ENCODE results near the gene INAFM2.

Gene INAFM2

DNA sequence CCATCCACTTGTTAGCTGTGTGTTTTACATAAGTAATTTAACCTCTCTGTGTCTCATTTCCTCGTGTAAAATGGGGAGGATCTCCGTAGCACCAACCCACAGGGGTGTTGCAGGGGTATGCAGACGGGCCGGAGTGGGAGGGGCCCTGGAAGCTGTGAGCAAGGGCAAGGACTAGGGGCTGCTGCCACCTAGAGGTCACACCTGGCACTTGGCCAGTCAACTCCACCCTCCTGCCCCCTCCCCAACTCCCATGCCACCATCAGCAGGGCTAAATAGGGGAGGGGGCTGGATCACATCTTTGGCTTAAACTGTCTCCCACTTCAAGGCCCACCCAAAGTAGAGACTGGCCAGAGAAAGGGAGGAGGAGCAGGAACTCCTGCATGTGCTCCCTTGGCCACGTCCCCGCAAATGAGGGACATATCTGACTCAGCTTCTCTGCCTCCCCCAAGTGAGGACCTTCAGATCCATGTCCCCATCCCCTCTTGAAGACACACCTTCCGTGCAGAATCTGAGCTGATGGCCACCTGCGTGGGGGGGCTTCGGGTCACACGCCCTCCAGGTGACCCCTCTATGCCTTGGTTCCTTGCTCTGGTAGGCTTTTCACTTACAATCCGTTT, 14.7 kb downstream of the INAFM2 start:
- DNase-seq (ENCODE audit: low read depth in 1 of 2, low spot score in 1 of 2), result peak; percentile 80
- in situ Hi-C loops (cut with HindIII; ENCODE audit: low pct_unique_long_range_greater_than_20kb, low sequenced_read_pairs), result no loop called here
- TF ChIP-seq JUND (IDR thresholded peaks at IDR 0.05; ENCODE audit: low read depth), result no peak

DNA sequence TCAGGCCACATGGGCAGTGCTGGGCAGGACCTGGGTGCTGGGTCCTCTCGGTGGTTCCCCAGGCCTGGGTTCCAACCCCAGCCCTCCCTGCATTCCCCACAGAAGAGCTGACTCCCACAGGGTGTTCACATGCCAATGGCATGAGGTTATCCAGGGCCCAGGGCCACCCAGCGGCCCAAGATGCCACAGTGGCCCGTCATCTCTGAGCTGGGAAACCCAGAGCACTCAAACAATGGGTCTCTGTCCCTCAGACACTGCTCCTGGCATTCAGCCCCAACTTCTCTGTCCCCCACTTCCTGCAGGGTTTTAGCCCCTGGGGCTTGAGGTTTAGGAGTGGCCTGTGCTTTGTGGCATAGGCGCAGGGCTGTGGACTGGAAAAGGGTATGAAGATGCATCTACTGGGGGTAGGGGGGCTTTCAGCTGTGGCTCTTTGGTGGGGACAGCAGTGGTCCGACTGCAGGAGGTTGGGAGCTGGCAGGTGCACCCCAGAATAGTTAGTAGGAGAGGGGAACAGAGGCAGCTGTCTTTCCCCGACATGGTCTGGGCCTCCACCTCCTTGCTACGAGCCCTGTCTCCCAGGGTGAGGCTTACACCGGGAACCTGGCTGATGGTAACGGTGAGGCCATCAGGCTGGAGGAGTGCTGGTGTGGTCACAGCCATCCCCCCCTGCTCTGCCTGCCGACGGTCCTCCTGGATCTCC, 15.6 kb downstream of the INAFM2 start:
- in situ Hi-C loops (cut with HindIII; ENCODE audit: low pct_unique_long_range_greater_than_20kb, low sequenced_read_pairs), result no loop called here
- no peak for TF ChIP-seq JUND (IDR thresholded peaks at IDR 0.05; ENCODE audit: low read depth)
- DNase-seq (ENCODE audit: low read depth in 1 of 2, low spot score in 1 of 2), result peak in 1 of 2 experiments; percentile 55

DNA sequence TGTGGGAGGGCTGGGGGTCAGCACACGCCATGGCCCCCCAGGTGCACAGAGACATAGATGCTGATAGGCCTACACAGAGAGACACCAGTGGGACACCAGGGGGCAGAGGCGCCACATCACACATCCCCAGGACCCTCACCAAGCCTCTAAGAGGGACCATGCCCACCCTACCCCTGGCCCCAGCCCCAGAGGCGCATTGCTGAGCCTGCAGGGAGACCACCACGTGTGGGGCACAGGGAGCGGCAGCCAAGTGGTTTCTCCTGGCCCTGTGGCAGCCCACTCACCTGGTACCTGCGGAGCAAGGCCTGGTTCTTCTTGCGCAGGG, 16.1 kb downstream of the INAFM2 start:
- TF ChIP-seq JUND (IDR thresholded peaks at IDR 0.05; ENCODE audit: low read depth), result no peak
- no peak for DNase-seq (ENCODE audit: low read depth in 1 of 2, low spot score in 1 of 2)
- in situ Hi-C loops (cut with HindIII; ENCODE audit: low pct_unique_long_range_greater_than_20kb, low sequenced_read_pairs), result no loop called here

DNA sequence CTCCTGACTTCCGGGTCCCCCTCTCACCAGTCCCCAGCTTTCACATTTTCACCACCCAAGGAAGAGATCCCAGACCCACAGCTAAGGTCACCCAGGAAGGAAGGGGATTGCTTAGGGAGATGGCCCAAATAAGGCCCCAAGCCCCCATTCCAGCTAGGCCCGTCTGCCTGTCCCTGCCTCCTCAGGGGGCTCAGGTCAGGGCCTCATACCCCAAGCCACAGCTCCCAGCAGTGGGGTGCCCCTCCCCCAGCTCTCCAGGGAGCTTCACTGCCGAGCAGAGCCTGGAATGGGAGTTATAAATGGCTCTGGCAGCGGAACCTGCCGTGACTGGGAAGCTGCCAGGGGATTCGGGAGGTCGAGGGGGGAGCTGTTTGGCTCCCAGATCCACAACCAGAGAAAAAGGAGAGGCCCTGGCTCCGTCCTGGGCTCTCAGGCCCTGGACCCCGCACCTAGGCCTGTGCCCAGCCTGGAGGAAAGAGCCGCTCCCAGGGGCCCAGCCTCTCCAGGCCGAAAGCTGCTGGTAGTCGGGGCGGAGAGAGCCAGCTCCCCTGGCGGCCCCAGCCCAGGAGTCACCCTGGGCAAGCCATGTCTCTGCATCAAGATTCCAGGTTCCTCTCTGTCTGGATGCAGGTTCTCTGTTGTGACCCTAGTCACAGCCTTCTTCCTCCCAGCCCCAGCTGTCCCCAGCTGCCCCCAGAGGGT, 16.7 kb downstream of the INAFM2 start:
- no peak for TF ChIP-seq JUND (IDR thresholded peaks at IDR 0.05; ENCODE audit: low read depth)
- DNase-seq (ENCODE audit: low read depth in 1 of 2, low spot score in 1 of 2), result no peak
- in situ Hi-C loops (cut with HindIII; ENCODE audit: low pct_unique_long_range_greater_than_20kb, low sequenced_read_pairs), result no loop called here

DNA sequence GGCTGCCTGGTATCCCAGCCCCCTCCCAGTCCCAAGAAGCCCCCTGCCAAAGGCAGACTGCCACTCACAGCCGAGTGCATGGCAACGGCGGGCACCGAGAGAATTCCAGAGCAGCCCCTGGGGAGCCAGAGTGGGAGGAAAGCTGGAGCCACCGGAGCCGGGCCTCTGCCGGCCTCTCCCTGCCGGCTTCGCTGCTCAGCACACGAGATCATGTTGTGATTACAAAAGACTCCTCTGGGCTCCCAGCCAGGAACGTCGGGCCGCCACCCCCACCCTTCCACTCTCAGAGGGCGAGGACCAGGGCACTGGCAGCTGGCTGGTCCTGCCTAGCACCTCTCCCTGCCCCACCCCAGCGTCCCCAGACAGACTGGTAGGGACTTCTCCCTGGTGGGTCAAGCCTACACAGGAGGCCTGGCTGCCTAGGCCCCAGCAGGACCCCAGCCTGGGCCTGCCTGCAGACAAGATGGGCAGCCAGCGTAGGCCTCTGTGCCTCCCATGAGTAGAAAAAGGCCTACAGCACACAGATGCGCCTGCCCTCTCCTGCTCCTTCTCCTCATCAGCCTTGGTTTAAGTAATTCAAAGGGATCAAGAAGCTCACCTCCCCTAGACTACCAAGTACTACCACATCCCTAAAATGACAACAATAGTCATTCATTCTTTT, 17.4 kb downstream of the INAFM2 start, which contains the start of gene CCDC9B:
Gene CCDC9B (minus strand): TSS at position 200 of the 661 bp plus-strand sequence. CDS start 120 bp downstream, at position 80.
- no peak for TF ChIP-seq JUND (IDR thresholded peaks at IDR 0.05; ENCODE audit: low read depth)
- in situ Hi-C loops (cut with HindIII; ENCODE audit: low pct_unique_long_range_greater_than_20kb, low sequenced_read_pairs), result no loop called here
- peak; percentile 56 to 81 for DNase-seq (ENCODE audit: low read depth in 1 of 2, low spot score in 1 of 2)

DNA sequence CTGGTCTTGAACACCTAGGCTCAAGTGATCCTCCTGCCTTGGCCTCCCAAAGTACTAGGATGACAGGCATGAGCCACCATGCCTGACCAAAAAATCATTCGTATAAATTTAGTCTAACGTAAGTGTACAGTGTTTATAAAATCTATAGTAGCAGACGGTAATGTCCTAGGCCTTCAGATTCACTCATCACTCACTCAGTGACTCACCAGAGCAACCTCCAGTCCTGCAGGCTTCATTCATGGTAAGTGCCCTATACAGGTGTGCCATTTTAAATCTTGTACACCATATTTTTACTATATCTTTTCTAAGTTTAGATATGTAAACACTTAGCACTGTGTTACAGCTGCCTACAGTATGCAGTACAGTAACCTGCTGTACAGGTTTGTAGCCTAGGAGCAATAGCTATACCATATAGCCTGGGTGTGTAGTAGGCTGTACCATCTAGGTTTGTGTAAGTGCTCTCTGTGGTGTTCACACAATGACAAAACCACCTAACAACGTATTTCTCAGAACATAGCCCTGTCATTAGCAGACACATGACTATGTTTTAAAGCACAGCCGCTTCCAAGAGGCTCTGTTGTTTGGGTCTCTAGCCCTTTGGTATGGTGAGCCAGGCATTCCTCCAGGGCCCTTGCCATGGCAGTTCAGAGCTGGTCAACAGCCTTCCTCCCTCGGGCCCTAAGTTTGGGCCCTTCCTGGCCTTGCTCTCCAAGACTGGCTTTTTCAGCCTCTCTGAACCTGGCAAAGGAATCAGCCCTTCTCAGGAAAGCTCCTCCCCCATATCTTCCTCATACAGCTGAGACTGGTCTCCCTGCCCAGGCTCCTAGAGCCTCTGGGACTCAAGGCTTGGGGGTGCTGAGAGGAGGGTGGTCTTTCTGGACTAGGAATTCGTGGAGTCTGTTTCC, 19.2 kb downstream of the INAFM2 start:
- in situ Hi-C loops (cut with HindIII; ENCODE audit: low pct_unique_long_range_greater_than_20kb, low sequenced_read_pairs), result no loop called here

DNA sequence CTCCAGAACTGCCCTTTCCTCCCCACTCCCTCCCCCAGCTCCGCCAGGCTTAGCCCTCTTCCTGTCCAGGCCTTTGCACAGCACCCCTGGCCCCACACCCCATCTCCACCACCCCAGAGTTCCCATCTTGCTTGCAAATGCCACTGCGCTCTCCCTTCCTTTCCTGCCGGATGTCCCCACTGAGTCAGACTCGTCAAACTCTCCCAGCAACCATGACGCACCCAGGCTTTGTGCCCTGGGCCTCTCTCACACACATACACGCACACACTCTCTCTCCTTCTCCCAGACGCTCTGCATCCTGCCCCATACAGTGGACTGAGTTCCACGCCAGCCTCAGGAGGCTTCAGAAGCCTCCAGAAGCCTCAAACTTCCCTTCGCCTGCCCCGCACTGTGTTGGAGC, 20.0 kb downstream of the INAFM2 start:
- no peak for TF ChIP-seq JUND (IDR thresholded peaks at IDR 0.05; ENCODE audit: low read depth)
- DNase-seq (ENCODE audit: low read depth in 1 of 2, low spot score in 1 of 2), result no peak
- in situ Hi-C loops (cut with HindIII; ENCODE audit: low pct_unique_long_range_greater_than_20kb, low sequenced_read_pairs), result no loop called here

More for the DNA sequence above, 19.2 kb downstream of the INAFM2 start:
- TF ChIP-seq JUND (IDR thresholded peaks at IDR 0.05; ENCODE audit: low read depth), result no peak
- peak in 1 of 2 experiments; percentile 81 for DNase-seq (ENCODE audit: low read depth in 1 of 2, low spot score in 1 of 2)

DNA sequence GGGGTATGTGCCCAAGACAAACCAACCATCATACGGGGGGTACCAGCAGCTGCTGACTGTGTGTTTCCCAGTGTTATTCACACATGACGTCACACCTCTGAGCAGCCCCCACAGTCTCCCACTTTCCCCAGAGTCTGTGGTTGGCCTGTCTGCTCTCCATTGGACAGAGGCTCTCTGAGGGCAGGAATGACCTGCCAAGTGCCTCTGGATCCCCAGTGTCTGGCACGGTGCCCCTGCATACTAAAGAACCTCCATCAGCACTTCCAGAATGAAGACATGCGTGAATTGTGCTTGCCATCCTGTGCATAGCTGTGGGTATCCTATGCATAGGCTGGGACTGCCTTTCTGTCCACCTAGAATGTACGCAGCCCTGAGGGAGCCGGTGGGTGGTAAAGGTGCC, 20.7 kb downstream of the INAFM2 start:
- TF ChIP-seq JUND (IDR thresholded peaks at IDR 0.05; ENCODE audit: low read depth), result no peak
- in situ Hi-C loops (cut with HindIII; ENCODE audit: low pct_unique_long_range_greater_than_20kb, low sequenced_read_pairs), result no loop called here
- DNase-seq (ENCODE audit: low read depth in 1 of 2, low spot score in 1 of 2), result no peak

DNA sequence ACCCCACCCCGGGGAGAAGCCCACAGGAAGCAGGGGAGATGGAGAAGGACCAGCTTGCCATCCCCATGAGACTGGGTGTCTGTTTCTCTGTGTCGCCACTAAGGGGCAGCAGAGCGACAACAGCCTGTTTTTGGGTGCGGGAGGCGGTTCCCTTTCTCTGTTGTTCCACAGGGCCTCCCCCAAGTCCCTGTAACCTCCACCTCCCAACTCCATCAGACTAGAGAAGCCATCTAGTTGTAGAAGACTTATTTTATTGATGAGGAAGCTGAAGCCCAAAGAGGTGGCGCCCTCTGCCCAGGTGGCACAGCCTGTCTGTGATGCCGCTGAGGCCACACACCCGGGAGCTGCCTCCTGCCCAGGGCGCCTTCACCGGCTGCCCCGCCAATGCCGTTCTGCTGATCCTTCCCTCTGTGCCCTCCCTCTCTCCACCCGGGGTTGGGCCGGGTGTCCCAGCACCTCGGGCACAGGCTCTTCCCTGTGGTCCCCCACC, 21.2 kb downstream of the INAFM2 start:
- peak; percentile 66 to 78 for DNase-seq (ENCODE audit: low read depth in 1 of 2, low spot score in 1 of 2)
- in situ Hi-C loops (cut with HindIII; ENCODE audit: low pct_unique_long_range_greater_than_20kb, low sequenced_read_pairs), result no loop called here
- TF ChIP-seq JUND (IDR thresholded peaks at IDR 0.05; ENCODE audit: low read depth), result no peak

DNA sequence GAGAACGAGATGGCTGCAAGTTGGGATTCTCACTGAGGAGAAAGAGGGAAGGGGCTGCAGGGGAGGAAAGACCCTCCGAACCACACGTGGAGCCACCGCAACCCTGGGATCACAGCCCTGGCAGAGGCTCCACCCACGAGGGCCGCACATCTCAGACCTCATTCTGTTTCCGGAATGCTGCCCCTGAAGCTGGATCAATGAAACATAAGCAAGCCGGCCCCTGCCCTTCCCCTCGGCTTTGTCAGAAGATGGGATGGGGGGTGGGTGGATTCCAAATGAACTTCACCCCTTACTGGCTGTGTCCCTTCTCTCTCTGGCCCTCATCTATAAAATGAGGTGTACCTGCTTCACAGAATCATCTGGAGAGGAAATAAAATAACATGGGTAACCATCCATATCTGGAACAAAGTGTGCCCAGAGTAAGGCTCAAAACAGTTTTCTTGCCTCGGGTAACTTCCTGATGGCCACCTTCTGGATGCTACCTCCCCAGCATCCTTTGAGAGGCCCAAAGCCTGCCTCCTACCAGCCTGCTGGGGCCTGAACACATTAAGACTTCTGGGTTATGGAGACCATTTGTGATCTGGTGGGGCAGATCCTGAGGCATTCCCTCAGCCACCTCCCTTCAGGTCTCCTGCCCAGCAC, 21.9 kb downstream of the INAFM2 start:
- no peak for DNase-seq (ENCODE audit: low read depth in 1 of 2, low spot score in 1 of 2)
- in situ Hi-C loops (cut with HindIII; ENCODE audit: low pct_unique_long_range_greater_than_20kb, low sequenced_read_pairs), result no loop called here
- no peak for TF ChIP-seq JUND (IDR thresholded peaks at IDR 0.05; ENCODE audit: low read depth)

DNA sequence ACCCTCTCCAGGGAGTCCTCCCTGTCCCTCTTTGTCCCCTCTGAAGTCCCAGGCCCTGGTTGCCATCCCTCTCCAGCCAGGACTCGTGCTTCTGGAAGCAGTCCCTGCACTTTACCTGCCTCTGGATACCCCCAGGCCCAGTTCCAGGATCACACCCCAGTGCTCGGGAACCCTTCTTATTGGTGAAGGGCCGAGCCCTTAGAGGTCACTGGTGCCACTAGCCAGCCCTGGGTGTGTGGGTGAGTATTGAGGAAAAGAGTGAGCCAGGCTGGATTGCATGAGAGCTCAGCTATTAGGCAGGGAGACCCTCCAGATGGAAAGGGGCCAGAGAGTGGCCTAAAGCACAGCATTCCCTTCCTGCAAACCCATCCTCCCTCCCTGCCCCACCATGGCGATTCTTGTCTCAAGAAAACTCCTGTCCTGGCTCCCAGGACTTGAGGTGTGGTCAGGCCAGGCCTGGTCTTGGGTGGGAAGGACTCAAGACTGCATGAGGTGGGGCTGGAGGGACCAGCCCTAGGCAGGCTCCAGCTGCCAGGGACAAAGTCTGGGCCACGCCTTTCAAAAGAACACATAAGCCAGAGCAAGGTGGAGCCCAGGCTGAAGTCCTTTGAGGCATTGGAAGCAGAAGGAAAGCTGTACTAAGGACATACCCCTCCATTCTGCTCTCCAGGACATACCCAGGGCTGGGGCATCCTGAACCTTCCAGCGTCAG, 22.5 kb downstream of the INAFM2 start:
- no peak for DNase-seq (ENCODE audit: low read depth in 1 of 2, low spot score in 1 of 2)
- in situ Hi-C loops (cut with HindIII; ENCODE audit: low pct_unique_long_range_greater_than_20kb, low sequenced_read_pairs), result no loop called here
- TF ChIP-seq JUND (IDR thresholded peaks at IDR 0.05; ENCODE audit: low read depth), result no peak

Measured in T47D (cell line).